GM13976 (cell line): ENCODE data around the gene CUX1.
"Not testable (repeated sequence)": the region's sequence is repeated elsewhere in the genome, so short reads cannot be mapped to it uniquely, and the experiment has no call there.

Experiments
- DNase-seq: peaks from one replicate; pipeline ENCODE4 v3.0.0; 2012; ENCODE audit warnings: low spot score
- CTCF ChIP-seq: IDR thresholded peaks from 2 replicates; pipeline ENCODE4 v1.5.1; 2012; ENCODE audit warnings: borderline replicate concordance, mild to moderate bottlenecking; ENCODE audit not compliant: insufficient read depth; ENCODE audit errors: extremely low read depth, missing control alignments, control extremely low read depth
- in situ Hi-C: fragments of 300-500 bp; cut with MboI; formaldehyde crosslinking; loops from one replicate; pipeline ENCODE4 v1.12.0; 2022; ENCODE audit warnings: low sequenced_read_pairs, mixed read lengths, inconsistent platforms; ENCODE audit not compliant: unreplicated experiment

CUX1 gene

GRCh38 chr7:102181517-102181916 lies 364.1 kb downstream of the CUX1 start:
- TF ChIP-seq CTCF: no peak
- in situ Hi-C loops: no loop called here
- no peak for DNase-seq

DNA sequence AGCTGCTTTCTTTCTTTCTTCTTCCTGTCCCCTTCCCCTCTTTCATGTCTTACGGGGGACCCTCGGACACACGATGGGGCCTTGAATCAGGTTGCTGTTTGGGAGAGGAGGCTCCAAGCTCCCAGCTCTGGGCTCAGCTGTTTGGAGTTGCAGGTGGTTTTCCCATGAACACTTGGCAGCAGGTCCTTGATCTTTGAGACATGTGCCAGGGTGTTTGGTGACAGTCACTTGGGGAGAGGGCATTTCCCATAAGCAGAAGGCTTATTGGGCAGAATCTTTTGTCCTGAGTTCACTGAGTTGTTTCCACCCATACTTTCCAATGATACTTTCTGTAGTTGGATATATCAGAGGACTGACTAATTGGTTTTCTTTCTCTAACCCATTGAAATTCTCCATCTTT lies 364.6 kb downstream of the CUX1 start:
- TF ChIP-seq CTCF: no peak
- no peak for DNase-seq
- in situ Hi-C loops: no loop called here

DNA sequence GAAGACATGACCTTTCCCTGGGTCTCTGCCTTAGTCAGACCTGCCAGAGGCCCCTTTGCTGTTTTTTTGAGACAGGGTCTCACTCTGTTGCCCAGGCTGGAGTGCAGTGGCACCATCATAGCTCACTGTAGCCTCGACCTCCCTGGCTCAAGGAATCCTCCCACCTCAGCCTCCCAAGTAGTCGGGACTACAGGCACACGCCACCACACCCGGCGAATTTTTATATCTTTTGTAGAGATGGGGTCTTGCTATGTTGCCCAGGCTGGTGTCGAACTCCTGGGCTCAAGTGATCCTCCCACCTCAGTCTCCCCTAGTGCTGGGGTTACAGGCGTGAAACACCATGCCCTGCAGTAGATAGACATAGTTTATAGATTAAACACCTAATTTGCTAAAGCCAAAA lies 366.4 kb downstream of the CUX1 start:
- DNase-seq, in situ Hi-C loops: not testable (repeated sequence)

GRCh38 chr7:102184303-102184702 lies 366.9 kb downstream of the CUX1 start:
- no peak for DNase-seq
- TF ChIP-seq CTCF: no peak
- in situ Hi-C loops: no loop called here

DNA sequence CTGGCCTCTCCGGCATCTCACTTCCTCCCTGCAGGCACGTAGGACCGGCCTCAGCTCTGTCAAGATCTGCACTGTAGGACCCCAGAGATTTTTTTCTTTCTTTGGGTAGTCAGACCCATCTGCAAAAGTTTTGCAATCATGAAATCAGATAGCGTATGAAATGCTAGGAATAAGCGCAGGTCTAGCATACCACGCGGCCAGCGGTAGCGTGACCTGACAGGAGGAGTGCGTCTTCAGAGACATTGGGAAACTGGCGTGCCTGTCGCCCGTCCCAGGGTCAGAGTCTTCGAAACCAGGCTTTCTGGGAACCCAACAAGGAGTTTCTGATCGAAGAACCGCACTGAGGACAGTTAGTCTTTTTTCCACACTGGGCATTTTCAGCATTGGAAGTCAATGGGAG lies 368.4 kb downstream of the CUX1 start:
- no peak for DNase-seq
- TF ChIP-seq CTCF: no peak
- in situ Hi-C loops: no loop called here

DNA sequence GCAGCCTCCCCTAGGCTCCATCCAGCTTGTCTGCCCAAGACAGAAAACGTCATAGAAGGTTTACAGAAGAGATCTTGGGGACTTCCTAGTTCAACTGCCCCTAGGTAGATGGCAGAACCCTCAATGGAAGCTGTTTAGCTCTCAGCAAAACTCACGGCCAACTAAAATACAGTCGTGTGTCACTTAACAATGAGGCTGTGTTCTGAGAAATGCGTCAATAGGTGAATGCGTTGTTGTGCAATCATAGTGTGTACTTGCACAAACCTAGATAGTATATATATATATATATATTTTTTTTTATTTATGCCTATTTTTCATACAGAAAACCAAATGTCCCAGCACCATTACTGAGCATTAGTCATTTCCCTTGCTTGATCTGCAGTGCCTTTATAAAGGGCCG lies 368.9 kb downstream of the CUX1 start:
- in situ Hi-C loops: no loop called here
- DNase-seq: no peak
- no peak for TF ChIP-seq CTCF

GRCh38 chr7:102188746-102189145 lies 371.3 kb downstream of the CUX1 start:
- in situ Hi-C loops: no loop called here

More at GRCh38 chr7:102188746-102189145, 371.3 kb downstream of the CUX1 start:
- no peak for DNase-seq
- no peak for TF ChIP-seq CTCF
